Measurements from ENCODE around the gene STPG4.
"Not testable (repeated sequence)": the region's sequence is repeated elsewhere in the genome, so short reads cannot be mapped to it uniquely, and the experiment has no call there.

Gene STPG4

DNA sequence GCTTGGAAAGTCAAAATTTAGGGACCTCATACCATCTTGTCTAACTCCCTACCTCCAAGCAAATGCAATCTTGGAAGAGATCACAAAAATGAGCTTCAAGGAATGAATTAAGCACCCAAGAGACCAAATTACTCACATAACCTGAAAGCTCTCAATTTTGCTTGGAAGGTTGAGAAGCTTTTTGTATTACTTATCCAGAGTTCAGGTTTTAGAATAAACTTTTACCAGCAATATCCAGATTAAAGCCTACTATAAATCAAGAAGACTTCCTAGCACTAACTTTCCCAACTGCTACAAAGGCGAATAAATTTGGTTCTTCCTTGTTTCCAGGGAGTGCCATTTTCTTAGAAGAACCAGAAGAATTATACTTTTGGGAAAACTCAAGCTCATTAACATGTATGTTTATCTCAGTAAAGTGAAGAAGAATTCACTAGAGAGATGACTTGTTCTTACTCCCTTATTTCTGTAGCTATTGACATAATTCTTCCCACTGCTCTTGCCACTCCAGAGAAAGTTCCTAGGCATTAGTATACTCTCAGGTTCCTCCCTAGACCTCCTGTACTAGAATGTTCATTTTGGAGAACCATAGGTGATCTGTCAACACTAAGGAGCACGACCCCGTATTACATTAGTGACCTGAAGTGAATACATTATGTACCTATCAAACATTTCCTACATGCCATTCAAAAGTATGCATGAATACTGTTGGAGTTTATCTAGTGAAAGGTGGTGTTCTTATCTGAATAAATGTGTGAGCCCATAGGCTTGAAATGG lies 18.0 kb upstream of the STPG4 start:
- no peak for DNase-seq

DNA sequence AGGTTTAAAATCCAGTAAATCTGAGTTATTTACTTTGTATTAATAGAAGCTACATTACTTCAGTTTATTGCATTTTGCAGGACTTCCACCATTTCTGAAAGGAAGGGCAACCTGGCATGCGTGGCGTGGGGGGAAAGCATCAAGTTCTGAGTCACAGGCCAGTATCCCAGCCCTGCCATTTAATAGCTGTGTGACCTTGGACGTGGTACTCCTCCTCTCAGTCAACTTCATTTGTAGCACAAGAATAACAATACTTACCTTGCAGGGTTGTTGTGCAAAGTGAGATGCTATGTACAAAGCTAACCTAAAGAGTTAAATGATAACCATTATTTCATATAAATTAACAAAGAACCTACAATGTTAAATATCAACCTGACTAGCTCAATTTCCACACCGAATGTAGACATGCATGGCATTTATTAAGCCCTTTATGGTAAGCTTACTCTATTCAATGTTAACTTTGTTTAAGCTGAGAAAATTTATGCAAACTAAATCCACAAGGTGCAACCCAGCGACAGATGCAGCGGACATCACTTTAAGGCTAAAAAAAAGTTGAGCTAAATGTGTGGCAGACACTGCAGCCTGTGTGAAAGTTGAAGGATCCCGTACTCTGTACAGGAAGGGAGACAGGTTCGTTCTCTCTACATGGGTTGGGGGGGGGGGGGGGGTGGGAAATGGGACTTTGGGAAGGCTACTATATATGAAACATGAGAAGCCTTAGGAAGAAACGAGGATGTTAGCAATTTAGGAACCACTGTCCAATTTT lies 17.2 kb upstream of the STPG4 start:
- no peak for DNase-seq

DNA sequence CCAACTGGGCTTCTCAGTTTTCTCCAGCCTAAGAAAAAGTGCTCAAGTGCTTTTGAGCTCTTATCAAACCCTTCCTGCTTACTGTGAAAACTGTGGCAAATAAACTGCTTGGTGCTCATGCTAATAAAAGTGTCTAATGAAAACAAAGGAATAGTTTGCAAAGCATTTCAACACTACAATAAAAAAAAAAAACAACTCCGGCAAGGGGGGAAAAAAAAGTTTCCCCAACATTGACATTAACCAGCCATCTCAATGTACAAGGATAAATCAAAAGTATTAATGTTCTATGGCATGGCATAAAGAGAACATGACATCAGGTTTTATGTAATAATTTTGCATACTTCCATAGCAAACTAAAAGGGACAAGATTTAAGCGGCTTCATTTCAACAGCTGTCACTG lies 14.7 kb upstream of the STPG4 start:
- no peak for DNase-seq

DNA sequence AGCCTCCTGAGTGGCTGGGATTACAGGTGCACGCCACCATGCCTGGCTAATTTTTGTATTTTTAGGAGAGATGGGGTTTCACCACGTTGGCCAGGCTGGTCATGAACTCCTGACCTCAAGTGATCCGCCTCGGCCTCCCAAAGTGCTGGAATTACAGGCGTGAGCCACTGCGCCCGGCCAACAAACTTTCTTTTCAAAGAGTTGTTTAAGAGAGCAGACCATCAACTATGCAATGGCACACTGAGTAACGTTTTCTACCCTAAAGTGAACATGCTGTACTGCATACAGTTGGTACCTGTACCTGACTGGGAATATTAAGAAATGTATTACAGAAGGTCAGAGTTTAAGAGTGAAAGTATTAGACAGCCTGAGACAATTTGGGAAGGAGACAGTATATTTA lies 13.8 kb upstream of the STPG4 start:
- DNase-seq, result not testable (repeated sequence)

DNA sequence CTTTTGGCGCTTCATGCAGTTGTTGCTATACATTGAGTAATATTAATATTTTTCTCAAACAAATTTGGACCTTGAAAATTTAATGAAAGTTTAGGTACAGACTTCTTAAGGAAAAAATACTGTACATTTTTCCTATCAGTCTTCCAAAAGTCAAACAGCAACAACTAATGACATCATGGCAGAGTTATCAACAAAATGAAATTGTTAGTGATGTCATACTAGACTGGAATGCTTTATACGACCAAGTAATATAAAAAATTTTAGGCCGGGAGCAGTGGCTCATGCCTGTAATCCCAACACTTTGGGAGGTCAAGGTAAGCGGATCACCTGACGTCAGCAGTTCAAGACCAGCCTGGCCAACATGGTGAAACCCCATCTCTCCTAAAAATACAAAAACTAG lies 12.0 kb upstream of the STPG4 start:
- no peak for DNase-seq

DNA sequence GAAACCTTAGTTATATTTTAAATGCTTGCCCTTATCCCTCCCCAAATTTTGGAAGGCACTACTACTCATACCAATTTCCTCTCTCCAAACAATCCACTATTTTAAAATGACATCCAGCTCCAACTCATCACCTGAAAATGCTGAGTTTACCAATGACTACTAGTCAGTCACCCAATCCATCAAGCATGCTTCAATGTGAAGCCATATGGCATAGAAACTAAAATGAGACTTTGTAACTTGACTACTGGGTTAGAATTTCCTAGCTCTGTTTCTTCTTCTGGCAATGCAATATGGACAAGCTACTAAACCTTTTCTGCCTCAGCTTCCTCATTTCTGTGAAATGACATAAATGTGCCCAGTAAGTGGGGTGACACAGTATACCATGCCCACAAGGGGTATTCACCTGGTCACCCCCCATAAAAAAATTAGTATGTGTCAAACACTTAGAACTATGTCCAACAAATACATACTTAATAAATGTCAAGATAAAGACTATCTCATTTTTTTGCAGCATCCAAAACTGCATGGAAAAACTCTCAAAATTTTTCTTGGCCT lies 10.0 kb upstream of the STPG4 start:
- no peak for DNase-seq

DNA sequence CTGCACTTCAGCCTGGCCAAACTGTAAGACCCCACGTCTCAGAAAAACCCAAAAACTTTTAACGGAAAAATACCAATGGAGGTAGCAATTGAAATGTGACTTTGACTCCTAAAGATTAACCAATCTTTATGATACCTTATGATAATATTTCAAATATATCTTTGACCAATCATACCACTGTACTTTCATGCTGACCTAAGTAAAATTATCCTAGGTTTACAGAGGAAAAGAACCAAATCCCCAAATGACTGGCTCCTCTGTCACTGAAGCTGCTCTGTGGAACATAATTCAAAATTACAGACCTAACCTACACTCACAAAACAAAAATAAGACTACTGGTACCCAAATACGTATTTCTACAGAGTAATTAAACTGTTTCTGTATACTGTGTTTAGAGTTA lies 7.7 kb upstream of the STPG4 start:
- no peak for DNase-seq

DNA sequence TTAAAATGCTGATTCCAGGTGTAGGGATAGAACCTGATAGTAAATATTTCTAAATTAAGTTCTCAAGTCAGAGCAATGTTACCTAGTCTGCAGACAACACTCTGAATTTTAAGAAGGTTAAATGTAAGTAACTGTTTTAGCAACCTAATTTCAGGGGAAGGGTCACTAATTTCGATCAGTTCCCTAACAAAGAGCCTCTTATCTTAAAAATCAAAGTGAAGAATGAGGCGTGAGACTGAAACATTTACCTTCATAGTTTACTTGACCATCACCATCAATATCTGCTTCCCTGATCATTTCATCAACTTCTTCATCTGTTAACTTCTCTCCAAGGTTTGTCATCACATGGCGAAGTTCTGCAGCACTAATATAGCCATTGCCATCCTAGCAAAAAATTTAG lies 6.4 kb upstream of the STPG4 start:
- DNase-seq, result no peak

DNA sequence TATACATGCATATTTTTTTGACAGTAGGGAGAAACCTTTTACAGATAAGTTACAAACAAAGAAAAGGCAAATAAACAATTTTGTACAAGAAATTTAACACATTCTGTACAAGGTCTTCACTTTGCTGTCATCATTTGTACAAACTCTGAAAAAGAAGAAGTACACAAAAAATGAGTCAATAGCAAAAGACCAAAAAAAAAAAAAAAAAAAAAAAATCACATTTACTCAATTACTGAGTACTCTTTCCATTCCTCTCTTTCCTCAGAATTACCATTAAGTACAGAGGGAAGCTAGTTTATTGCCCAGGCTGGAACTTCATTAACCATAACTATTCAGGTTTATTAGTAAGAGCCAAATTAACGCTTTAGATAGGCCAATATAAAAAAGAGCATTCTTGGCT lies 5.6 kb upstream of the STPG4 start:
- DNase-seq, result no peak

DNA sequence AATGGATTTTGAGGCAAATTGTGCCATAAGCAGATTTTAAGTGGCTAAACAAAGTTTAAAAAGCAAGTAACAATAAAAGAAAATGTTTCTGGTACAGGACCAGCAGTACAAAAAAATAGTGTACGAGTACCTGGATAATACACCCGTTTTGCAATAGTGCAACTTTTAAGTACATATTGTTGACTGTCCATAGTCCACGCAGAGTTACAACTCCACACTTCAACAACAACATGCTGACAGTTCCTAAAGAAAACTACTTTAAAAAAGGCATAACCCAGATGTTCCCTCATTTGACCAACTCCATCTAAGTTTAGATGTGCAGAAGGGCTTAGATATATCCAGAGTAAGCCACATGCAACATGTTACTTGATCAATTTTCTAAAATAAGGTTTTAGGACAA lies 5.1 kb upstream of the STPG4 start:
- DNase-seq, result no peak

DNA sequence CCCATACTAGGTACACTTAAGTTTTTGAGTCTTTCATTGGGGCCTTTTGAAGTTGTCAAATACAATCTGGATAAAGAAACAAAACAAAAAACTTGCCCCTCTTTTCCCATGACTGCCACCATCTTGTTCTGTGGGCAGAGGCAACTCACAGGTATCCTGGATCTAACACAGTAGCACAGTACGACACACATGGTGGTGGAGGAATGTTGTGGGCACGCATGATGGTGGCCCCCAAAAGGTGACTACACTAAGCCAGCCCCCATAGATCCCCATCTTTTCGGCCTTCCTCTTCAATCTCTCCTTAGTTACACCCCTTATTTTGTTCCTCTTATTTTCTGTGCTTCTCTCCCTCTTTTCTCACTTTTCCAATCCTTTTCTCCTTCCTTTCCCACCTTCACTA lies 4.5 kb upstream of the STPG4 start:
- no peak for DNase-seq

DNA sequence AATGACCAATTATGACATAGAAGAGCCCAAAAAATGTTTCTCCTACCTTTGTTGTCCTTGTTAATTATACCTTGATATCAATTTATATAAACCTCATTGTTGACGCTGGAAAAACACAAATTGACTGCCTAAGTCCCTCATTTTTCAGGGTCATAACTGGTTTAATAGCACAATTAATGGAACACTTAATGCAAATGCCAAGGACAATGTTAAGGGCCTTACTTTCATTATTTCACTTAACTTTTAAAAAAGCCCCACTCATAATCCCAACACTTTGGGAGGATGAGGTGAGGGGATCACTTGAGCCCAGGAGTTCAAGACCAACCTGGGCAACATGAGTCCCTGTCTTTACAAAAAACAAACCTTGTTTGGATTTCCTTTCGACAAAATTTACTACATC lies 3.5 kb upstream of the STPG4 start:
- no peak for DNase-seq

DNA sequence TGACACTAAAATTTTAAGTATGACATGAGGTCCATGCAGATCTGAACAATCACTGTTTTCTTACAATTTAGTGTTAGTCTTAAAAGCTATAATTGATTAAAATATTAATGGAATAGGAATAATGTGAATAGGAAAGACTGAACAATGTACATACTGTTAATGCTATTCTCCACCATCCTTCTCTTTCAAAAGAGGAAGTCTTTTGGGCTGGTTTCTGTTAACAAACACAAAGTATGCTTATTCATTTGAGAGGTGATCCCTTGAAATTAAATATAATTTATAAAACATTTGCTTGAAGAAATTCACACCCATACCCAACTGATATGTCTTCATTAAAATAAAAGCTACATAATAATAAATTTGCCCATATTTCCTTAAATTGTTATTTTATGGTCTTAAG lies 2.3 kb downstream of the STPG4 start:
- DNase-seq, result no peak

DNA sequence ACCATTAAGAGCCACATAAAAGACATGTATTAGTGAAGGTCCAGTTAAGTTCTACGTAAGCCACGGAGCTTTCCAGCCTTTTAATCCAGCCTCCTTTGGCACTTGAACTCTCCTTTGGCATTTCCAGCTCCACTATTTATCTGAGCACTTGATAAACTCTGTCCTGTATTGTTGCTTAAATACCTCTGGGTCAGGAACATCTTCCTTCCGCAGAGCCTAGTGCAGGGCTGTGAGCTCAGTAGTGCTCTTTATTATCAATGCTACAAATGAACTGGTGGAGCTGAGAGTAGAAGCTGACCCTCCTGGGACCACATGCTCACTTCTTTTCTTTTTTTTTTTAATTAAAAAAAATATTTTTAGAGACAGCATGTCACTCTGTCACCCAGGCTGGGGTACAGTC lies 4.9 kb downstream of the STPG4 start:
- no peak for DNase-seq

DNA sequence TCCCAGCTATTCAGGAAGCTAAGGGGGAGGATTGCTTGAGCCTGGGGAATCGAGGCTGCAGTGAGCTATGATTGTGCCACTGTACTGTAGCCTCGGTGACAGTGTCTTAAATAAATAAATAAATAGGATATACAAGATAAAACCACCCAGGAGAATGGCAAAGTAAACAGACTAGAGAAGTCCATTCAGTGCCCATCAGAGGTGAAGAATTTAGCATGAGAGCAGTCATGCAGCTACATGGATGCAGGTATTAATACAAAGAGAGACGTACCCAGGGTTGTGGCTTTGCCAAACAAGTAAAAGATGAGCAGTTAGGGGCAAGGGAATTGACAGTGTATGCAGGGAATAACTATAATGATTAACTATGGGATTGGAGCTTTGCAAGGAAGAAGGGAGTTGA lies 8.1 kb downstream of the STPG4 start:
- DNase-seq, result no peak

DNA sequence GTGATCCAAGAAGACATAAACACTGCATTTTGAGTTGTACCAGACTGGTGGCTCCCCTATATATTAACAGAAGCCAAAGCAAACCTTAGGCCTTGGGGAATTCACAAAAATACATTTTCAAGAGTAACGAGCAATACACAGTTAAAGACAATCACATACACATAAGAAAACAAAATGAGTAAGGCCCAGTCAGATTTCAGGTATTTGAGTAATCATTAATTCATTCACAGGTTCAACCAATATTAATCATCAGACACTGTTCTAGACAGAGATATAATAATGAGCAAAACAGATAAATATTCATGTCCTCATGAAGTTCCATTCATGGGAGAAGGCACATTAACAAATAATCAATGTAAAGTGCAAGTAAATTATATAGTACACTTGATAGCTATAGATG lies 9.6 kb downstream of the STPG4 start:
- no peak for DNase-seq

DNA sequence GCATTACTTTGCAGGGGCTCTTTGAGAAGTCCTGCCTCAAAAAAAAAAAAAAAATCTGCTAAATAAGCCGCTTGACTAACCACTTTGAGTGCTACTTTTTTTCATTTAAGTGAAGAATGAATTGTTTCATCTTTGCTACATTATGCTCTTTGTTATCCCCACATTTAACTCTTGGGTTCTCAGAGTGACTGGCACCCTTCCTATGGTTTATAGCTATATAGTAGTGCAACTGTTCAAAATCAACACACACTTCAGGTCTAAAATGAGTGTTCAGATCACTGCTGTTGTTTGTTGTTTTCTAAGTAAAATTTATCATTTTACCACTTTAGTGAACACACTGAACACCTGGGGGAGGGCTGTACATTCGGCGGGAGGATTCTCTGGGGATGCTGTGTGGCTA lies 13.6 kb downstream of the STPG4 start:
- DNase-seq, result no peak

DNA sequence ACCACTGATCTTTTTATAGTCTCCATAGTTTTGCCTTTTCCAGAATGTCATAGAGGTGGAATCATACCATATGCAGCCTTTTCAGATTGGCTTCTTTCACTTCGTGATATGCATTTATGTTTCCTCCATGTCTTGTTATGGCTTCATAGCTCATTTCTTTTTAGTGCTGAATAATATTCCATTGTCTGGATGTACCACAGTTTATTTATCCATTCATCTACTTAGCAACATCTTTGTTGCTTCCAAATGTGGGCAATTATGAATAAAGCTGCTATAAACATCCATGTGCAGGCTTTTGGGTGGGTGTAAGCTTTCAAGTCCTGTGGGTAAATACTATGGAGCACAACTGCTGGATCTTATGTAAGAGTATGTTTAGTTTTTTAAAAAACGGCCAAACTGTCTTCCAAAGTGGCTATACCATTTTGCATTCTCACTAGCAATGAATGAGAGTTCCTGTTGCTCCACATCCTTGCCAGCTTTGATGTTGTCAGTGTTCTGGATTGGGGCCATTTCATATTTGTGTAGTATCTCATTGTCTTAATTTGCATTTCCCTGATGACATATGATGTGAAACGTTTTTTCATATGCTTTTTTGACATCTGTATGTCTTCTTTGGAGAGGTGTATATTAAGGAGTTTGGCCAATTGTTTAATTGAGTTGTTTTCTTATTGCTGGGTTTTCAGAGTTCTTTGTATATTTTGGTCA lies 20.6 kb downstream of the STPG4 start:
- DNase-seq, result no peak

DNA sequence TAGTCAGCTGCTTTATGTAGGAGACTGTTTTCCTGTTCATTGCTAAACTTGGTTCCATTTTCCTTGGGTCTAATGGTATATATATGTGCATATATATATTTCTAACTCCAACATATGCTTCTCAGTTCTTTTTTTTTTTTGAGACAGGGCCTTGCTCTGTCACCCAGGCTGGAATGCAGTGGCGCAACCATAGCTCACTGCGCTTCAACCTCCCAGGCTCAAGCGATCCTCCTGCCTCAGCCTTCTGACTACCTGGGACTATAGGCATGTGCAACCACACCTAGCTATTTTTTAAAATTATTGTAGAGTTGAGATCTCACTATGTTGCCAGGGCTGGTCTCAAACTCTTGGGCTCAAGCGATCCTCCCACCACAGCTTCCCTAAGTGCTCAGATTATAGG lies 22.1 kb downstream of the STPG4 start:
- no peak for DNase-seq

DNA sequence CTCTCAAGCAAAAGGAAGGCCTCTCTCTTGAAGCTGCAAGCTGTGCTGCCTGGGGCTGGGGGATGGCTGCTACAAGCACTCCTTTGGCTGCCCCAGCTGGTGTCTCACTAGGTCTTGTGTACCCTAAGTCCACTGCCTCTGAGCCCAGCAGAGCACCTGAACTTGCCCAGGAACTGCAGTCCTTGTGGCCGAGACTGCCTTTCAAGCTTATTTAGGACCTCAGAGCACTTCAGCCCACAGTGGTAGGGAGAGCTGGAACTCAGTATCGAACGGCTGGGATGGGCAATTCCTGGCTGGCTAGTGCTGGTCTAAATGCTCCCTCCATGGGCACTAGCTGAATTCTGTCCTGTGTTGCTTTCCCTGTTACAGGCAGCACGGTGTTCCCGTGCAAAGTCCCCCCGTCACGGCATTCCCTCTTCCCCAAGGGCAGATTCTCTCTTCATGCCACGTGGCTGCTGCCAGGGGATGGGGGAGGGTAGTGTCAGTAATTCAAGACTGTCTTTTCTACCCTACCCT lies 25.9 kb downstream of the STPG4 start:
- no peak for DNase-seq

DNA sequence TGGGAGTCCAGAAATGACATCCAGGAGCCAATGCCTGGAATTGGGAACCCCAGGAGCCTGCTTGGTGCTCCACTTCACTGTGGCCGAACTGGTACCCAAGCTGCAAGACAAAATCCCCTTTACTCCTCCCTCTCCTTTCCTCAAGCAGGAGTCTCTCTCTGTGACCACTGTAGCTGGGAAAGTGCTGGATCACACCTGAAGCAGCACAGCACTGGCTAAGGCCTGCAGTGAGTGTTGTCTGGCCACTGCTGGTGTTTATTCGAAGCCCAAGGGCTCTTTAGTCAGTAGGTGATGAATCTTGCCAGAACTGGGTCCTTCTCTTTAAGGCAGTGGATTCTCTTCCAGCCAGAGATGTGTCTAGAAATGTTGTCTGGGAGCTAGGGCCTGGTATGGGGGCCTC lies 26.4 kb downstream of the STPG4 start:
- no peak for DNase-seq

DNA sequence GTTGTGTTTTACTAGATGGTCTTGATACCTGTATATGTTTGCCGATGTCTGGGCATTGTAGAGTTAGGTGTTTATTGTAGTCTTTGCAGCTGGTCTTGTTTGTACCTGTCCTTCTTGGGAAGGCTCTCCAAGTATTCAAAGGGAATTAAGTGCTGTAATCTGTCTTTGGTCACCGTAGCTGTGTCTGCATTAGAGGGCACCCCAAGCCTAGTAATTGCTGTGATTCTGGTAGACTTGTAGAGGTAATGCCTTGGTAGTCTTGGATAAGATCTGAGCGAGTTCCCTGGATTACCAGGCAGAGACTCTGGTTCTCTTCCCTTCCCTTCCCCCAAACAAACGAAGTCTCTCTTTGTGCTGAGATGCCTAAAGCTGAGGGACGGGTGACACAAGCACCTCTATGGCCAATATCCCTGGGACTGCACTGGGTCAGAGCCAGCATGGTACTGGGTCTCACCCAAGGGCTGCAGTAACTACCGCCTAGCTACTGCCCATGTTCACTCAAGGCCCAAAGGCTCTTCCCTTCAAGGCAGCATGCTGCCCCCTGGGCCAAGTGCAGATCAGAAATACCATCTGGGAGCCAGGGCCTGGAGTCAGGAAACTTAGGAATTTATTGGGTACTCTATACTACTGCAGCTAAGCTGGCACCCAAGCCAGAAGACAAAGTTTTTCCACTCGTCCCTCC lies 27.1 kb downstream of the STPG4 start:
- no peak for DNase-seq

DNA sequence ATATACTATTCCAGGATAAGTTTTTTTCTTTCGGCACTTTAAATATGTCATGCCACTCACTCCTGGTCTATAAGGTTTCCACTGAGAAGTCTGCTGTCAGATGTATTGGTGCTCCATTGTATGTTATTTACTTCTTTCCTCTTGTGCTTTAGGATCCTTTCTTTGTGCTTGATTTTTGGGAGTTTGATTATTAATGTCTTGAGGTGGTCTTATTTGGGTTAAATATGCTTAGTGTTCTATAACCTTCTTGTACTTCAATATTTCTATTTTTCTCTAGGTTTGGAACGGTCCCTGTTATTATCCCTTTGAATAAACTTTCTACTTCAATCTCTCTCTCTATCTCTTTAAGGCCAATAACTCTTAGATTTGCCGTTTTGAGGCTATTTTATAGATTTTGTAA lies 28.3 kb downstream of the STPG4 start:
- DNase-seq, result no peak

Measured in hematopoietic multipotent progenitor cell treated with erythropoietin and hydrocortisone succinate and interleukin-3 and kit ligand, for 4 days (in vitro differentiated cells).